Heart left ventricle (tissue), 16 donors: Measurements from ENCODE around the gene PERM1. TPM values are rescaled to one million over a fixed set of nuclear protein-coding genes. Genes with fewer than 3 reads are reported as not detected.

ENCODE experiments used
- ATAC-seq, 4 donors: fragments of 200-7000 bp; cut with Tn5 transposase; one replicate each; pipeline ENCODE4 v1.9.1; 2020 to 2022; ENCODE audit warnings: moderate library complexity in 4 of 4, mild to moderate bottlenecking in 3 of 4, moderate number of reproducible peaks in 1 of 4
- DNase-seq, 5 donors: peaks; one replicate each; pipeline ENCODE4 v3.0.0-alpha.2; 2020
- H3K27ac ChIP-seq, 12 donors: fragments of 200-600 bp; sonication (generic) in 4 of 12; one replicate each; pipeline versions ENCODE4 v1.5.0 to v1.8.0; 2016 to 2022; ENCODE audit warnings: mild to moderate bottlenecking in 2 of 12
- H3K27me3 ChIP-seq, 9 donors: fragments of 200-600 bp; sonication (generic) in 2 of 9; one replicate each; pipeline versions ENCODE4 v1.5.1 to v1.8.0; 2016 to 2022; ENCODE audit warnings: mild to moderate bottlenecking in 3 of 9
- H3K36me3 ChIP-seq, 9 donors: fragments of 200-600 bp; sonication (generic) in 2 of 9; one replicate each; pipeline versions ENCODE4 v1.5.0 to v1.8.0; 2018 to 2022; ENCODE audit warnings: mild to moderate bottlenecking in 2 of 9
- H3K4me1 ChIP-seq, 12 donors: fragments of 200-600 bp; sonication (generic) in 4 of 12; one replicate each; pipeline versions ENCODE4 v1.5.0 to v1.8.0; 2016 to 2022; ENCODE audit warnings: mild to moderate bottlenecking in 3 of 12
- H3K4me3 ChIP-seq, 12 donors: fragments of 200-600 bp; sonication (generic) in 4 of 12; one replicate each; pipeline versions ENCODE4 v1.5.0 to v1.8.0; 2017 to 2022; ENCODE audit warnings: mild to moderate bottlenecking in 9 of 12, moderate library complexity in 4 of 12
- H3K9me3 ChIP-seq, 12 donors: fragments of 200-600 bp; sonication (generic) in 4 of 12; one replicate each; pipeline versions ENCODE4 v1.5.0 to v1.8.0; 2016 to 2022; ENCODE audit warnings: mild to moderate bottlenecking in 1 of 12
- POLR2A ChIP-seq, 2 donors: fragments of 450-650 bp; IDR thresholded peaks; one replicate each; pipeline ENCODE4 v1.6.1; 2017; ENCODE audit warnings: antibody characterized with exemption in 2 of 2, mild to moderate bottlenecking in 2 of 2, moderate library complexity in 2 of 2
- WGBS, 4 donors: extraction: QIAGEN DNeasy Blood & Tissue Kit in 2 of 4; methylation state at CpG; one replicate each; pipeline versions ENCODE4 v1.1.5 to v1.1.7; 2013 to 2018; 5-methylcytosine and 5-hydroxymethylcytosine counted together
- intact Hi-C, 10 donors: fragments of 100-400 bp; cut with DNase I; formaldehyde crosslinking; loops; one replicate each; pipeline versions ENCODE4 v1.11.1 to v1.14.2; 2022
- polyA plus RNA-seq, 2 donors: library from polyadenylated mRNA; stranded (reverse); fragments of 200-250 nt; gene quantifications; one replicate each; pipeline ENCODE4 v1.2.3, GENCODE V29; 2013
- total RNA-seq, 9 donors: library from RNA; depleted of rRNA in 2 of 9; stranded (reverse); fragments of >200 nt in 2 of 9; fragmentation: NEBNext Ultra II Directional in 3 of 9; extraction: Animal tissue kit (Norgen Biotek cat#: 25700) in 3 of 9; gene quantifications; one replicate each; pipeline versions ENCODE4 v1.1.0 to v1.2.4, GENCODE V29; 2016 to 2023
- TF ChIP-seq, protein P1 (sequence below), 12 donors: fragments of 200-600 bp; sonication (generic) in 4 of 12; IDR thresholded peaks; one replicate each; pipeline versions ENCODE4 v1.5.0 to v1.8.0; 2018 to 2022; ENCODE audit warnings: antibody characterized with exemption in 12 of 12, mild to moderate bottlenecking in 5 of 12
- donor health status: ischemic (EF 13 %, LVEDD 7.1; RV severe dilation, severe dysfunction).
- donor health status: healthy with polysubstance abuse.
- donor health status: DM: no; HTN: yes; CAD: no.
- donor health status: DM: no; HTN: no; CAD: no.
- donor health status: ischemic (EF 25% LVEDD 6.9; RV normal size, moderate dysfunction).
- donor health status: ischemic (EF 25% LVEDD 5.7; RV mildly dilated, moderate dysfunction).
- donor health status: healthy.
- donor health status: DM: yes; HTN: yes; CAD: no.
- donor health status: ischemic (EF 35%, LVEDD 5.7; RV mildly dilated, moderate dysfunction).
- donor health status: nonischemic (EF 11% LVEDD 7.7; RV severe dilation, severe dysfunction).
- donor health status: DM: yes; HTN: yes; CAD: no.
- donor health status: PGD.
- donor health status: ischemic (EF 29% LVEDD 5.4; RV normal size, mild dysfunction).
- donor health status: nonischemic (EF 23%, LVEDD 6.1; RV moderate dilation, normal function).

The PERM1 gene
- total and polyA plus RNA-seq, 11 donors, result 52.8 to 353 (median 104) TPM

- peak overlapping the region in 11 of 12 donors; percentile 12 to 82 (median 67) for H3K27ac ChIP-seq
- TF ChIP-seq, protein P1, sequence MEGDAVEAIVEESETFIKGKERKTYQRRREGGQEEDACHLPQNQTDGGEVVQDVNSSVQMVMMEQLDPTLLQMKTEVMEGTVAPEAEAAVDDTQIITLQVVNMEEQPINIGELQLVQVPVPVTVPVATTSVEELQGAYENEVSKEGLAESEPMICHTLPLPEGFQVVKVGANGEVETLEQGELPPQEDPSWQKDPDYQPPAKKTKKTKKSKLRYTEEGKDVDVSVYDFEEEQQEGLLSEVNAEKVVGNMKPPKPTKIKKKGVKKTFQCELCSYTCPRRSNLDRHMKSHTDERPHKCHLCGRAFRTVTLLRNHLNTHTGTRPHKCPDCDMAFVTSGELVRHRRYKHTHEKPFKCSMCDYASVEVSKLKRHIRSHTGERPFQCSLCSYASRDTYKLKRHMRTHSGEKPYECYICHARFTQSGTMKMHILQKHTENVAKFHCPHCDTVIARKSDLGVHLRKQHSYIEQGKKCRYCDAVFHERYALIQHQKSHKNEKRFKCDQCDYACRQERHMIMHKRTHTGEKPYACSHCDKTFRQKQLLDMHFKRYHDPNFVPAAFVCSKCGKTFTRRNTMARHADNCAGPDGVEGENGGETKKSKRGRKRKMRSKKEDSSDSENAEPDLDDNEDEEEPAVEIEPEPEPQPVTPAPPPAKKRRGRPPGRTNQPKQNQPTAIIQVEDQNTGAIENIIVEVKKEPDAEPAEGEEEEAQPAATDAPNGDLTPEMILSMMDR (IDR thresholded peaks at IDR 0.05), result no peak
- no peak for TF ChIP-seq POLR2A (IDR thresholded peaks at IDR 0.05)
- no peak for ATAC-seq
Measured at GRCh38 chr1:943545-944340, 38.1 kb downstream of the PERM1 start.

GRCh38 chr1:942864-943533 lies 38.9 kb downstream of the PERM1 start:
- DNase-seq (peak in 3 of 5 donors; percentile 53 to 69 (median 68)), ATAC-seq (peak in 2 of 4 donors; percentile 2 to 7)
- Histone ChIP-seq H3K36me3 (peaks cover 0 to 38% (median 24%) of the 10 kb centered on the region in 9 donors), H3K27ac (peak overlapping the region in 9 of 12 donors; percentile 17 to 82 (median 67)), H3K27me3 (peaks cover 8 to 56% (median 41%) of the 10 kb centered on the region in 9 donors), H3K4me3 (peak overlapping the region in 6 of 12 donors; percentile 1 to 57 (median 51)), H3K9me3 (no peaks in the 10 kb centered on the region), H3K4me1 (peaks cover 10 to 50% (median 35%) of the 10 kb centered on the region in 12 donors)
- intact Hi-C loops, result no loop called here
- TF ChIP-seq, protein P1 (IDR thresholded peaks at IDR 0.05), result no peak
- TF ChIP-seq POLR2A (IDR thresholded peaks at IDR 0.05), result no peak
- WGBS, 4 donors, result 18 to 32% (median 20%) methylated on average over 17 to 27 of the region's 27 CpGs

More at GRCh38 chr1:943545-944340, 38.1 kb downstream of the PERM1 start:
- peaks cover 10 to 50% (median 35%) of the 10 kb centered on the region in 12 donors for H3K4me1 ChIP-seq
- DNase-seq, result no peak
- intact Hi-C loops, result no loop called here
- peaks cover 0 to 44% (median 31%) of the 10 kb centered on the region in 9 donors for H3K36me3 ChIP-seq
- no peaks in the 10 kb centered on the region for H3K9me3 ChIP-seq
- peak overlapping the region in 3 of 12 donors; percentile 12 to 26 (median 20) for H3K4me3 ChIP-seq
- H3K27me3 ChIP-seq, result peaks cover 8 to 52% (median 38%) of the 10 kb centered on the region in 9 donors
- 70 to 81% (median 73%) methylated on average over 26 to 27 of the region's 27 CpGs for WGBS, 4 donors

DNA sequence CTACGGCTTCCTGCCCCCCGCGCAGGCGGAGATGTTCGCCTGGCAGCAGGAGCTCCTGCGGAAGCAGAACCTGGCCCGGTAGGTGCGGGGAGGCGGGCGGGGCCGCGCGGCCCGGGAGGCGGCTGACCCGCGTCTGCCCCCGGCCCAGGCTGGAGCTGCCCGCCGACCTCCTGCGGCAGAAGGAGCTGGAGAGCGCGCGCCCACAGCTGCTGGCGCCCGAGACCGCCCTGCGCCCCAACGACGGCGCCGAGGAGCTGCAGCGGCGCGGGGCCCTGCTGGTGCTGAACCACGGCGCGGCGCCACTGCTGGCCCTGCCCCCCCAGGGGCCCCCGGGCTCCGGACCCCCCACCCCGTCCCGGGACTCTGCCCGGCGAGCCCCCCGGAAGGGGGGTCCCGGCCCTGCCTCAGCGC lies 39.5 kb downstream of the PERM1 start:
- Histone ChIP-seq H3K27ac (peak overlapping the region in 7 of 12 donors; percentile 23 to 78 (median 69)), H3K36me3 (peaks cover 0 to 32% (median 20%) of the 10 kb centered on the region in 9 donors), H3K4me3 (peak overlapping the region in 11 of 12 donors; percentile 28 to 59 (median 49)), H3K4me1 (peaks cover 10 to 50% (median 35%) of the 10 kb centered on the region in 12 donors), H3K9me3 (no peaks in the 10 kb centered on the region), H3K27me3 (peaks cover 8 to 62% (median 41%) of the 10 kb centered on the region in 9 donors)
- TF ChIP-seq POLR2A (IDR thresholded peaks at IDR 0.05), result no peak
- TF ChIP-seq, protein P1 (IDR thresholded peaks at IDR 0.05), result no peak
- ATAC-seq (no peak), DNase-seq (no peak)
- WGBS, 4 donors, result 1 to 3% (median 1%) methylated on average over 8 to 48 of the region's 48 CpGs
- intact Hi-C loops, result no loop called here
